ENCODE data around the gene RFLNA. TPM values are rescaled to one million over a fixed set of nuclear protein-coding genes. Genes with fewer than 3 reads are reported as not detected.
"Not testable (repeated sequence)": the region's sequence is repeated elsewhere in the genome, so short reads cannot be mapped to it uniquely, and the experiment has no call there.

The RFLNA gene
- total and polyA plus RNA-seq, 5 donors from 2014 or later: not detected

- H3K36me3 Mint-ChIP-seq: peaks cover under 1% of the 10 kb centered on the region
- H3K27ac ChIP-seq (ENCODE audit: insufficient read depth, low read length, poor library complexity, severe bottlenecking): no peak overlapping the region
- H3K27me3 ChIP-seq (ENCODE audit: control insufficient read depth, insufficient read depth, low read length): no peaks in the 10 kb centered on the region
- H3K9me3 Mint-ChIP-seq: peaks cover 0 to 3% (median 0%) of the 10 kb centered on the region in 7 donors
- H3K4me1 ChIP-seq (ENCODE audit: control insufficient read depth, insufficient read depth, low read length, poor library complexity, severe bottlenecking): no peaks in the 10 kb centered on the region
- no peak overlapping the region for H3K4me3 ChIP-seq (ENCODE audit: low read depth, low read length)
- H3K9me3 ChIP-seq (ENCODE audit: control insufficient read depth in 2 of 2, low read length in 2 of 2): peaks cover under 1 to 2% of the 10 kb centered on the region in 2 experiments
- DNase-seq (no peak), ATAC-seq (ENCODE audit: low read depth in 2 of 2) (no peak)
- peak overlapping the region in 2 of 3 donors; percentile 30 to 69 for H3K27ac Mint-ChIP-seq
- H3K36me3 ChIP-seq (ENCODE audit: control insufficient read depth, insufficient read depth, low read length): peaks cover under 1% of the 10 kb centered on the region
- H3K27me3 Mint-ChIP-seq: no peaks in the 10 kb centered on the region
- no peak overlapping the region for H3K4me3 Mint-ChIP-seq
- no peaks in the 10 kb centered on the region for H3K4me1 Mint-ChIP-seq
Observed at GRCh38 chr12:124318278-124319020, 23.6 kb downstream of the RFLNA start.

- Mint-ChIP-seq H3K9me3 (peaks cover 0 to 13% (median 3%) of the 10 kb centered on the region in 7 donors), H3K27me3 (no peaks in the 10 kb centered on the region), H3K4me1 (no peaks in the 10 kb centered on the region), H3K4me3 (peak overlapping the region in 1 of 4 donors; percentile 59), H3K27ac (peak overlapping the region in 1 of 3 donors; percentile 15), H3K36me3 (peaks cover 11% of the 10 kb centered on the region)
- Histone ChIP-seq H3K36me3 (ENCODE audit: control insufficient read depth, insufficient read depth, low read length) (peaks cover 11% of the 10 kb centered on the region), H3K4me1 (ENCODE audit: control insufficient read depth, insufficient read depth, low read length, poor library complexity, severe bottlenecking) (no peaks in the 10 kb centered on the region), H3K4me3 (ENCODE audit: low read depth, low read length) (no peak overlapping the region), H3K27ac (ENCODE audit: insufficient read depth, low read length, poor library complexity, severe bottlenecking) (no peak overlapping the region), H3K9me3 (ENCODE audit: control insufficient read depth in 2 of 2, low read length in 2 of 2) (peaks cover 10 to 12% of the 10 kb centered on the region in 2 experiments), H3K27me3 (ENCODE audit: control insufficient read depth, insufficient read depth, low read length) (no peaks in the 10 kb centered on the region)
- DNase-seq (no peak), ATAC-seq (ENCODE audit: low read depth in 2 of 2) (no peak)
Observed at GRCh38 chr12:124319368-124320050, 24.6 kb downstream of the RFLNA start.

- Mint-ChIP-seq H3K4me1 (no peaks in the 10 kb centered on the region), H3K27me3 (no peaks in the 10 kb centered on the region), H3K27ac (no peak overlapping the region), H3K9me3 (peaks cover 0 to 19% (median 3%) of the 10 kb centered on the region in 7 donors), H3K4me3 (no peak overlapping the region), H3K36me3 (peaks cover 19% of the 10 kb centered on the region)
- Histone ChIP-seq H3K4me1 (ENCODE audit: control insufficient read depth, insufficient read depth, low read length, poor library complexity, severe bottlenecking) (no peaks in the 10 kb centered on the region), H3K4me3 (ENCODE audit: low read depth, low read length) (no peak overlapping the region), H3K9me3 (ENCODE audit: control insufficient read depth in 2 of 2, low read length in 2 of 2) (peaks cover 10 to 18% of the 10 kb centered on the region in 2 experiments), H3K27ac (ENCODE audit: insufficient read depth, low read length, poor library complexity, severe bottlenecking) (no peak overlapping the region), H3K27me3 (ENCODE audit: control insufficient read depth, insufficient read depth, low read length) (no peaks in the 10 kb centered on the region), H3K36me3 (ENCODE audit: control insufficient read depth, insufficient read depth, low read length) (peaks cover 20% of the 10 kb centered on the region)
- DNase-seq (peak in 2 of 3 donors; percentile 32 to 39), ATAC-seq (ENCODE audit: low read depth in 2 of 2) (peak; percentile 44 to 56)
Observed at GRCh38 chr12:124321040-124321481, 26.2 kb downstream of the RFLNA start.

GRCh38 chr12:124321556-124322270 lies 26.8 kb downstream of the RFLNA start:
- H3K36me3 Mint-ChIP-seq: peaks cover 19% of the 10 kb centered on the region
- H3K9me3 Mint-ChIP-seq: peaks cover 0 to 19% (median 3%) of the 10 kb centered on the region in 7 donors
- ATAC-seq (ENCODE audit: low read depth in 2 of 2) (no peak), DNase-seq (no peak)
- peaks cover 10 to 18% of the 10 kb centered on the region in 2 experiments for H3K9me3 ChIP-seq (ENCODE audit: control insufficient read depth in 2 of 2, low read length in 2 of 2)
- no peak overlapping the region for H3K27ac ChIP-seq (ENCODE audit: insufficient read depth, low read length, poor library complexity, severe bottlenecking)
- H3K27ac Mint-ChIP-seq: no peak overlapping the region
- H3K4me3 Mint-ChIP-seq: no peak overlapping the region
- peaks cover 26% of the 10 kb centered on the region for H3K36me3 ChIP-seq (ENCODE audit: control insufficient read depth, insufficient read depth, low read length)
- no peaks in the 10 kb centered on the region for H3K4me1 Mint-ChIP-seq
- H3K27me3 ChIP-seq (ENCODE audit: control insufficient read depth, insufficient read depth, low read length): no peaks in the 10 kb centered on the region
- no peak overlapping the region for H3K4me3 ChIP-seq (ENCODE audit: low read depth, low read length)
- no peaks in the 10 kb centered on the region for H3K4me1 ChIP-seq (ENCODE audit: control insufficient read depth, insufficient read depth, low read length, poor library complexity, severe bottlenecking)
- H3K27me3 Mint-ChIP-seq: no peaks in the 10 kb centered on the region

GRCh38 chr12:124322271-124322998 lies 27.5 kb downstream of the RFLNA start:
- no peaks in the 10 kb centered on the region for H3K4me1 Mint-ChIP-seq
- Histone ChIP-seq H3K9me3 (ENCODE audit: control insufficient read depth in 2 of 2, low read length in 2 of 2) (peaks cover 10 to 18% of the 10 kb centered on the region in 2 experiments), H3K4me3 (ENCODE audit: low read depth, low read length) (no peak overlapping the region), H3K27me3 (ENCODE audit: control insufficient read depth, insufficient read depth, low read length) (no peaks in the 10 kb centered on the region), H3K36me3 (ENCODE audit: control insufficient read depth, insufficient read depth, low read length) (peaks cover 28% of the 10 kb centered on the region), H3K4me1 (ENCODE audit: control insufficient read depth, insufficient read depth, low read length, poor library complexity, severe bottlenecking) (no peaks in the 10 kb centered on the region), H3K27ac (ENCODE audit: insufficient read depth, low read length, poor library complexity, severe bottlenecking) (no peak overlapping the region)
- peaks cover 19% of the 10 kb centered on the region for H3K36me3 Mint-ChIP-seq
- no peak for ATAC-seq (ENCODE audit: low read depth in 2 of 2)
- no peak for DNase-seq
- H3K27me3 Mint-ChIP-seq: no peaks in the 10 kb centered on the region
- H3K9me3 Mint-ChIP-seq: peaks cover 0 to 19% (median 3%) of the 10 kb centered on the region in 7 donors
- H3K27ac Mint-ChIP-seq: no peak overlapping the region
- H3K4me3 Mint-ChIP-seq: no peak overlapping the region

- H3K4me1 ChIP-seq (ENCODE audit: control insufficient read depth, insufficient read depth, low read length, poor library complexity, severe bottlenecking); DNase-seq; H3K4me3 ChIP-seq (ENCODE audit: low read depth, low read length); ATAC-seq (ENCODE audit: low read depth in 2 of 2); H3K27me3 Mint-ChIP-seq; H3K27ac ChIP-seq (ENCODE audit: insufficient read depth, low read length, poor library complexity, severe bottlenecking); H3K4me1 Mint-ChIP-seq; H3K27me3 ChIP-seq (ENCODE audit: control insufficient read depth, insufficient read depth, low read length); H3K4me3 Mint-ChIP-seq; H3K27ac Mint-ChIP-seq: not testable (repeated sequence)
- H3K9me3 ChIP-seq (ENCODE audit: control insufficient read depth in 2 of 2, low read length in 2 of 2): peaks cover 10 to 18% of the 10 kb centered on the region in 2 experiments
- H3K36me3 ChIP-seq (ENCODE audit: control insufficient read depth, insufficient read depth, low read length): peaks cover 28% of the 10 kb centered on the region
- Mint-ChIP-seq H3K36me3 (peaks cover 19% of the 10 kb centered on the region), H3K9me3 (peaks cover 0 to 19% (median 3%) of the 10 kb centered on the region in 7 donors)
Observed at GRCh38 chr12:124322999-124323328, 28.1 kb downstream of the RFLNA start.
